Stomach (tissue), 9 donors: Measurements from ENCODE around the gene RAB7B. TPM values are rescaled to one million over a fixed set of nuclear protein-coding genes. Genes with fewer than 3 reads are reported as not detected.

Experiments used
- DNase-seq, 2 donors: peaks; one replicate each; pipeline versions ENCODE4 v3.0.0 to v3.0.0-alpha.2; 2013 to 2019
- H3K27ac ChIP-seq, 5 donors: fragments of 200-600 bp in 4 of 5; sonication (generic) in 4 of 5; one replicate each; pipeline ENCODE4 v1.5.1; 2013 to 2019; ENCODE audit warnings: mild to moderate bottlenecking in 1 of 5, moderate library complexity in 1 of 5
- H3K27me3 ChIP-seq, 3 donors: fragments of 200-600 bp; sonication (generic); one replicate each; pipeline ENCODE4 v1.5.1; 2017 to 2019; ENCODE audit warnings: mixed run types in 1 of 3
- H3K36me3 ChIP-seq, 4 donors: fragments of 200-600 bp; sonication (generic); 1 replicate in 3 of 4; 2 replicates in 1 of 4; pipeline ENCODE4 v1.5.1; 2016 to 2019
- H3K4me1 ChIP-seq, 4 donors: fragments of 200-600 bp; sonication (generic); one replicate each; pipeline ENCODE4 v1.5.1; 2016 to 2019
- H3K4me3 ChIP-seq, 4 donors: fragments of 200-600 bp; sonication (generic) in 3 of 4; one replicate each; pipeline ENCODE4 v1.5.1; 2016 to 2019; ENCODE audit warnings: mild to moderate bottlenecking in 1 of 4
- H3K9me3 ChIP-seq, 4 donors: fragments of 200-600 bp; sonication (generic); one replicate each; pipeline ENCODE4 v1.5.1; 2016 to 2019
- EP300 ChIP-seq: sonication (generic); formaldehyde crosslinking; IDR thresholded peaks from one replicate; pipeline ENCODE4 v1.6.1; 2017; ENCODE audit warnings: antibody characterized with exemption
- POLR2A ChIP-seq, 4 donors: fragments of 450-650 bp; IDR thresholded peaks; one replicate each; pipeline ENCODE4 v1.6.1; 2016; ENCODE audit warnings: antibody characterized with exemption in 4 of 4, control low read depth in 2 of 4, mild to moderate bottlenecking in 1 of 4, moderate library complexity in 1 of 4
- POLR2AphosphoS5 ChIP-seq, 3 donors: sonication (generic); formaldehyde crosslinking; IDR thresholded peaks; one replicate each; pipeline ENCODE4 v1.6.1; 2016; ENCODE audit warnings: antibody characterized with exemption in 3 of 3
- WGBS, 5 donors: extraction: QIAGEN DNeasy Blood & Tissue Kit in 3 of 5; methylation state at CpG; one replicate each; pipeline versions ENCODE4 v1.1.5 to v1.1.7; 2013 to 2018; 5-methylcytosine and 5-hydroxymethylcytosine counted together
- intact Hi-C: fragments of 100-400 bp; cut with DNase I; formaldehyde crosslinking; loops from one replicate; pipeline ENCODE4 v1.15.1; 2023; ENCODE audit warnings: low total_unique reads
- polyA plus RNA-seq, 3 donors: library from polyadenylated mRNA; stranded (reverse); fragments of 200-250 nt; gene quantifications; one replicate each; pipeline ENCODE4 v1.2.3, GENCODE V29; 2013
- total RNA-seq, 5 donors: library from RNA; depleted of rRNA; stranded (reverse); fragments of >200 nt; gene quantifications; one replicate each; pipeline versions ENCODE4 v1.1.0 to v1.2.3, GENCODE V29; 2014 to 2016
- TF ChIP-seq, protein P1 (sequence below), 7 experiments: fragments of 450-650 bp in 4 of 7; fragments of 200-600 bp in 3 of 7; sonication (generic) in 3 of 7; IDR thresholded peaks; one replicate each; pipeline ENCODE4 v1.5.1; 2016 to 2019; ENCODE audit warnings: antibody characterized with exemption in 7 of 7, control low read depth in 2 of 7, mild to moderate bottlenecking in 1 of 7
- donor health status: healthy with polysubstance abuse.
- donor health status: Bipolar disorder and iron deficiency.
- donor health status: healthy.

RAB7B gene
- total and polyA plus RNA-seq, 8 donors: 0.89 to 14.0 (median 6.2) TPM; not detected in 1

DNA sequence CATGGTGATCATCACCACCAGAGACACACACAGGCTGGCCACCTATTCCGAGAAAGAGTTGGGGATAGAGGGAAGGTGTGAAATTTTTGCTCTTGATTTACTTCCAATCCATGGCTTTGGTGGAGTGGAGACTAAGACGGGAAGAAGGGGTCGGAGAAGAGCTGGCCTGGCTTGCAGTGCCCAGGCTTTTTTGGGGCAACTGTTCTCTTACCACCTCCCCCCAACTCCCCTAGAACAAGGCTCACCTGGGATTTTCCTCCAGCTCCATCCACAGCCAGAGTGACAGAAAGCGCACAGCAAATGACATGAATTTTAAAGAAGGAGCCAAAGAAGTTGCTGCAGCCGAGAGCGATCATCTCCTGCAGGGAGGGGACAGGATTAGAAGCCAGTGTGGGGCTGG is 75.9 kb downstream of the RAB7B start:
- intact Hi-C loops: loop anchor here (10.0 kb wide), 1 partner anchor 178 kb away; no protein-coding TSS in a partner anchor

More for the DNA sequence above, 75.9 kb downstream of the RAB7B start:
- TF ChIP-seq EP300: no peak
- no peak for TF ChIP-seq POLR2A (IDR thresholded peaks at IDR 0.05)
- TF ChIP-seq, protein P1, sequence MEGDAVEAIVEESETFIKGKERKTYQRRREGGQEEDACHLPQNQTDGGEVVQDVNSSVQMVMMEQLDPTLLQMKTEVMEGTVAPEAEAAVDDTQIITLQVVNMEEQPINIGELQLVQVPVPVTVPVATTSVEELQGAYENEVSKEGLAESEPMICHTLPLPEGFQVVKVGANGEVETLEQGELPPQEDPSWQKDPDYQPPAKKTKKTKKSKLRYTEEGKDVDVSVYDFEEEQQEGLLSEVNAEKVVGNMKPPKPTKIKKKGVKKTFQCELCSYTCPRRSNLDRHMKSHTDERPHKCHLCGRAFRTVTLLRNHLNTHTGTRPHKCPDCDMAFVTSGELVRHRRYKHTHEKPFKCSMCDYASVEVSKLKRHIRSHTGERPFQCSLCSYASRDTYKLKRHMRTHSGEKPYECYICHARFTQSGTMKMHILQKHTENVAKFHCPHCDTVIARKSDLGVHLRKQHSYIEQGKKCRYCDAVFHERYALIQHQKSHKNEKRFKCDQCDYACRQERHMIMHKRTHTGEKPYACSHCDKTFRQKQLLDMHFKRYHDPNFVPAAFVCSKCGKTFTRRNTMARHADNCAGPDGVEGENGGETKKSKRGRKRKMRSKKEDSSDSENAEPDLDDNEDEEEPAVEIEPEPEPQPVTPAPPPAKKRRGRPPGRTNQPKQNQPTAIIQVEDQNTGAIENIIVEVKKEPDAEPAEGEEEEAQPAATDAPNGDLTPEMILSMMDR (IDR thresholded peaks at IDR 0.05): no peak
- no peak for TF ChIP-seq POLR2AphosphoS5 (IDR thresholded peaks at IDR 0.05)
- WGBS, 5 donors: 92 to 97% (median 96%) methylated on average over 6 of the region's 6 CpGs
- H3K27ac ChIP-seq: no peak overlapping the region
- peaks cover 0 to 12% (median 3%) of the 10 kb centered on the region in 4 donors for H3K4me1 ChIP-seq
- H3K9me3 ChIP-seq: no peaks in the 10 kb centered on the region
- no peak overlapping the region for H3K4me3 ChIP-seq
- no peak for DNase-seq
- H3K27me3 ChIP-seq: peaks cover 0 to 7% (median 0%) of the 10 kb centered on the region in 3 donors
- no peaks in the 10 kb centered on the region for H3K36me3 ChIP-seq

Other genes starting within 250 kb of the RAB7B start
- gene RAB29, start 227.9 kb downstream of the RAB7B start, total RNA-seq: 10 to 100 TPM in 3 of 5 donors, 1 to 10 TPM in 2; 4.7 to 38.4 (median 11.3) TPM
- 10 to 100 TPM in 2 of 3 donors, 1 to 10 TPM in 1; 5.2 to 15.1 (median 11.8) TPM for gene RAB29, start 227.9 kb downstream of the RAB7B start, polyA plus RNA-seq
- gene SLC41A1, start 190.2 kb downstream of the RAB7B start, total RNA-seq: 10 to 100 TPM in 4 of 5 donors, 1 to 10 TPM in 1; 9.0 to 46.2 (median 24.4) TPM
- gene SLC41A1, start 190.2 kb downstream of the RAB7B start, polyA plus RNA-seq: 10 to 100 TPM in 1 of 3 donors, 1 to 10 TPM in 2; 8.2 to 13.2 (median 9.0) TPM
- gene PM20D1, start 153.3 kb downstream of the RAB7B start, total RNA-seq: 10 to 100 TPM in 1 of 5 donors, 1 to 10 TPM in 3, not detected in 1; 1.2 to 12.3 (median 3.1) TPM
- 1 to 10 TPM in 1 of 3 donors, under 1 TPM in 1, not detected in 1; 0.45 to 3.6 TPM for gene PM20D1, start 153.3 kb downstream of the RAB7B start, polyA plus RNA-seq
- 10 to 100 TPM in 4 of 5 donors, not detected in 1; 30.0 to 63.0 (median 36.4) TPM for gene SLC26A9, start 59.9 kb downstream of the RAB7B start, total RNA-seq
- 10 to 100 TPM in 1 of 3 donors, 1 to 10 TPM in 2; 7.9 to 13.3 (median 9.2) TPM for gene SLC26A9, start 59.9 kb downstream of the RAB7B start, polyA plus RNA-seq
- 100 to 1,000 TPM in 3 of 5 donors, 10 to 100 TPM in 1, 1 to 10 TPM in 1; 6.7 to 966 (median 142) TPM for gene CTSE, start 20.5 kb upstream of the RAB7B start, total RNA-seq
- 100 to 1,000 TPM in 2 of 3 donors, 10 to 100 TPM in 1; 40.2 to 361 (median 133) TPM for gene CTSE, start 20.5 kb upstream of the RAB7B start, polyA plus RNA-seq
- 1 to 10 TPM in 1 of 5 donors, under 1 TPM in 2, not detected in 2; 0.87 to 3.1 (median 0.89) TPM for gene RHEX, start 49.8 kb upstream of the RAB7B start, total RNA-seq
- gene RHEX, start 49.8 kb upstream of the RAB7B start, polyA plus RNA-seq: 10 to 100 TPM in 1 of 3 donors, 1 to 10 TPM in 1, under 1 TPM in 1; 0.83 to 10.5 (median 2.4) TPM
- gene AVPR1B, start 114.0 kb upstream of the RAB7B start, total RNA-seq: 1 to 10 TPM in 2 of 5 donors, under 1 TPM in 1, not detected in 2; 0.29 to 1.3 (median 1.3) TPM
- under 1 TPM in 1 of 3 donors, not detected in 2; 0.31 TPM for gene AVPR1B, start 114.0 kb upstream of the RAB7B start, polyA plus RNA-seq
- gene FAM72A, start 199.4 kb upstream of the RAB7B start, total RNA-seq: 1 to 10 TPM in 3 of 5 donors, not detected in 2; 1.0 to 2.6 (median 1.4) TPM
- 1 to 10 TPM; 1.2 to 3.1 (median 2.6) TPM for gene FAM72A, start 199.4 kb upstream of the RAB7B start, polyA plus RNA-seq
- gene SRGAP2, start 200.1 kb upstream of the RAB7B start, total RNA-seq: 10 to 100 TPM; 13.0 to 42.2 (median 29.8) TPM
- gene SRGAP2, start 200.1 kb upstream of the RAB7B start, polyA plus RNA-seq: 1 to 10 TPM; 5.2 to 7.0 (median 6.0) TPM